ENCODE results near the gene AP1G1. TPM values are rescaled to one million over a fixed set of nuclear protein-coding genes. Genes with fewer than 3 reads are reported as not detected.

The AP1G1 gene
- total RNA-seq, 1 experiment from 2014 or later = 79.2 TPM

DNA sequence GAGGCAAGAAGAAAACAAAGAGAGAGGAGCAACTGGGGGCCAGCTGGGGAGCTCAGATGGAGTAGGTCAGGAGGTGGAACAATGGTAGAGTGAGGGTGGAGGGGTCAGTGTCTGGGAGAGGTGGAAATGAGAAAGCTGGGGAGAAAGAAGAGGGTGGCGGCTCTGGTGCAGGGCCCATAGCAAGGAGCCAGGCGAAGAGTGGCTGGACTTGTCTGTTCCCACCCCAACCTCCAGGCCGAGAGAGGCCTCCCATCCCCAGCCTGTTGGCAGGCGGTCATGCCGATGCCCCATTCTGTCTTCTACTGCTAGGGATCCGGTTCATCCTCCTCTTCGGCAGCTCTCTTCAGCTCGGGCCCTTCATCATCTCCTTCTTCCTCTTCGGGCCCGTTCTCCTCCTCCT is 31.3 kb downstream of the AP1G1 start:
- H3K23ac ChIP-seq (ENCODE audit: insufficient read length, low read depth, low read length) = no peak overlapping the region
- H3K27me3 ChIP-seq (ENCODE audit: insufficient read depth, low read length) = no peaks in the 10 kb centered on the region
- peaks cover 12 to 28% (median 25%) of the 10 kb centered on the region in 3 experiments for H3K36me3 Mint-ChIP-seq (ENCODE audit: insufficient read depth in 1 of 3, low read depth in 3 of 3)
- H2BK12ac ChIP-seq (ENCODE audit: insufficient read length, low read depth, low read length) = no peak overlapping the region
- no peaks in the 10 kb centered on the region for H4K20me1 ChIP-seq (ENCODE audit: control insufficient read depth, insufficient read depth, insufficient read length)
- H3T11ph ChIP-seq (ENCODE audit: low read length) = no peak overlapping the region
- no peaks in the 10 kb centered on the region for H3K9me3 ChIP-seq (ENCODE audit: control insufficient read depth, low read depth, low read length)
- no peak overlapping the region for H3K14ac ChIP-seq (ENCODE audit: insufficient read depth, low read length)
- no peaks in the 10 kb centered on the region for H3K9me3 Mint-ChIP-seq
- no peak overlapping the region for H3K27ac ChIP-seq (ENCODE audit: insufficient read length, low read depth, low read length)
- H4K5ac ChIP-seq (ENCODE audit: insufficient read length, low read depth, low read length) = no peak overlapping the region
- no peaks in the 10 kb centered on the region for H3K4me1 Mint-ChIP-seq
- no peaks in the 10 kb centered on the region for H3K23me2 ChIP-seq (ENCODE audit: insufficient read length, low read depth, low read length, poor library complexity, severe bottlenecking)
- H2AFZ ChIP-seq (ENCODE audit: low read length) = no peak overlapping the region
- no peaks in the 10 kb centered on the region for H3K4me1 ChIP-seq (ENCODE audit: insufficient read depth, low read length)
- H3K27me3 Mint-ChIP-seq (ENCODE audit: low read depth) = no peaks in the 10 kb centered on the region
- H3K27ac Mint-ChIP-seq = peak overlapping the region in 2 of 3 experiments; percentile 44 to 51; a peak in 2 of 7 replicates
- H4K8ac ChIP-seq (replicated peaks; ENCODE audit: insufficient read length, low read depth, low read length) = no peak overlapping the region
- no peaks in the 10 kb centered on the region for H3K79me1 ChIP-seq (ENCODE audit: insufficient read depth, low read depth, low read length, poor library complexity, severe bottlenecking)
- no peak overlapping the region for H2BK120ac ChIP-seq (ENCODE audit: low read depth, low read length, poor library complexity, severe bottlenecking)
- TF ChIP-seq, protein P1, sequence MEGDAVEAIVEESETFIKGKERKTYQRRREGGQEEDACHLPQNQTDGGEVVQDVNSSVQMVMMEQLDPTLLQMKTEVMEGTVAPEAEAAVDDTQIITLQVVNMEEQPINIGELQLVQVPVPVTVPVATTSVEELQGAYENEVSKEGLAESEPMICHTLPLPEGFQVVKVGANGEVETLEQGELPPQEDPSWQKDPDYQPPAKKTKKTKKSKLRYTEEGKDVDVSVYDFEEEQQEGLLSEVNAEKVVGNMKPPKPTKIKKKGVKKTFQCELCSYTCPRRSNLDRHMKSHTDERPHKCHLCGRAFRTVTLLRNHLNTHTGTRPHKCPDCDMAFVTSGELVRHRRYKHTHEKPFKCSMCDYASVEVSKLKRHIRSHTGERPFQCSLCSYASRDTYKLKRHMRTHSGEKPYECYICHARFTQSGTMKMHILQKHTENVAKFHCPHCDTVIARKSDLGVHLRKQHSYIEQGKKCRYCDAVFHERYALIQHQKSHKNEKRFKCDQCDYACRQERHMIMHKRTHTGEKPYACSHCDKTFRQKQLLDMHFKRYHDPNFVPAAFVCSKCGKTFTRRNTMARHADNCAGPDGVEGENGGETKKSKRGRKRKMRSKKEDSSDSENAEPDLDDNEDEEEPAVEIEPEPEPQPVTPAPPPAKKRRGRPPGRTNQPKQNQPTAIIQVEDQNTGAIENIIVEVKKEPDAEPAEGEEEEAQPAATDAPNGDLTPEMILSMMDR (conservative IDR thresholded peaks at IDR 0.05) = no peak
- no peak overlapping the region for H2BK15ac ChIP-seq (ENCODE audit: low read depth, low read length)
- H3K4me3 Mint-ChIP-seq = no peak overlapping the region
- H3K79me2 ChIP-seq (ENCODE audit: insufficient read depth, low read length) = no peaks in the 10 kb centered on the region; the same call in 1 of the 2 replicates
- no peak for DNase-seq
- H2BK5ac ChIP-seq (ENCODE audit: insufficient read length, low read length) = no peak overlapping the region
- H3K56ac ChIP-seq (ENCODE audit: insufficient read length, low read depth, low read length) = no peak overlapping the region
- H3K9ac ChIP-seq (ENCODE audit: extremely low read depth, insufficient read length, low read length) = no peak overlapping the region
- WGBS (ENCODE audit: extremely low coverage, insufficient read length, low lambda C conversion rate) = no CpG with 5 or more reads among the region's 10 CpGs
- no peak overlapping the region for H2BK20ac ChIP-seq (ENCODE audit: low read depth, low read length, poor library complexity, severe bottlenecking)
- no peak overlapping the region for H3K4ac ChIP-seq (ENCODE audit: low read depth, low read length)
- H3K4me2 ChIP-seq (ENCODE audit: insufficient read depth, insufficient read length, low read length) = no peak overlapping the region
- no peak overlapping the region for H2AK5ac ChIP-seq (ENCODE audit: insufficient read length, low read length)
- H3K18ac ChIP-seq (ENCODE audit: insufficient read length, low read depth, low read length) = no peak overlapping the region
- H4K91ac ChIP-seq (ENCODE audit: insufficient read length, low read depth, low read length) = no peak overlapping the region

All from H9 (cell line).